GM19099 (cell line): Measurements from ENCODE around the gene PAIP1.

Source experiments
- POLR2A ChIP-seq: IDR thresholded peaks from 3 replicates; pipeline ENCODE4 v1.6.1; 2011; ENCODE audit warnings: low read depth; ENCODE audit not compliant: insufficient read length; ENCODE audit errors: extremely low read depth

The PAIP1 gene

GRCh38 chr5:43582082-43583005 lies 25.5 kb upstream of the PAIP1 start:
- TF ChIP-seq POLR2A = no peak

GRCh38 chr5:43581398-43581797 lies 24.5 kb upstream of the PAIP1 start:
- no peak for TF ChIP-seq POLR2A

- no peak for TF ChIP-seq POLR2A
Observed at GRCh38 chr5:43573058-43573457, 16.2 kb upstream of the PAIP1 start.

GRCh38 chr5:43572357-43572756 lies 15.5 kb upstream of the PAIP1 start:
- no peak for TF ChIP-seq POLR2A

- no peak for TF ChIP-seq POLR2A
Observed at GRCh38 chr5:43571237-43571636, 14.4 kb upstream of the PAIP1 start.

- TF ChIP-seq POLR2A = no peak
Observed at GRCh38 chr5:43570450-43571158, 13.7 kb upstream of the PAIP1 start.

- TF ChIP-seq POLR2A = no peak
Observed at GRCh38 chr5:43569236-43569746, 12.4 kb upstream of the PAIP1 start.

GRCh38 chr5:43567967-43568366 lies 11.1 kb upstream of the PAIP1 start:
- TF ChIP-seq POLR2A = no peak

GRCh38 chr5:43565043-43565442 lies 8.2 kb upstream of the PAIP1 start:
- TF ChIP-seq POLR2A = no peak

- no peak for TF ChIP-seq POLR2A
Observed at GRCh38 chr5:43564289-43564850, 7.5 kb upstream of the PAIP1 start.

GRCh38 chr5:43563321-43563720 lies 6.4 kb upstream of the PAIP1 start:
- no peak for TF ChIP-seq POLR2A

- TF ChIP-seq POLR2A = no peak
Observed at GRCh38 chr5:43561356-43561755, 4.5 kb upstream of the PAIP1 start.

- no peak for TF ChIP-seq POLR2A
Observed at GRCh38 chr5:43560128-43560527, 3.3 kb upstream of the PAIP1 start.

GRCh38 chr5:43555895-43556606 lies 826 bp downstream of the PAIP1 start:
- TF ChIP-seq POLR2A = no peak

- TF ChIP-seq POLR2A = no peak
Observed at GRCh38 chr5:43554497-43554896, 2.4 kb downstream of the PAIP1 start.
